ENCODE results near the gene YIF1B.
"Not testable (repeated sequence)": the region's sequence is repeated elsewhere in the genome, so short reads cannot be mapped to it uniquely, and the experiment has no call there.

Gene YIF1B

DNA sequence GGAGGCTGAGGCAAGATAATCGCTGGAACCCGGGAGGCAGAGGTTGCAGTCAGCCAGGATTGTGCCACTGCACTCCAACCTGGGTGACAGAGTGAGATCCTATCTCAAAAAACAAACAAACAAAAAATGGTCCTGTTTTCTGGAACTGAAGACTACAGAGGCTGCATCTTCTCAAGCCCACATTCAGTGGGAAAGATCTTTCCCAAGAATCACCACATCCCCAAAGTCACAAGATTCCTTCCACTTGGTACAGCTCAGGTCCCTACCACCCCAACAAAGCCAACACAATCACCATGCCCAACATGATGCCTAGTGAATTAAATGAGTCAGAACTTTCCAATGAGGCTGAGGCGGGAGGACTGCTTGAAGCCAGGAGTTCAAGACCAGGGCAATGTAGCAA lies 35.1 kb upstream of the YIF1B start:
- no peak overlapping the region for H2BK12ac ChIP-seq (ENCODE audit: low read length)
- peaks cover 0 to 5% of the 10 kb centered on the region in 2 donors for H3K4me1 ChIP-seq (ENCODE audit: control insufficient read depth in 2 of 2, insufficient read depth in 1 of 2, low read depth in 1 of 2, low read length in 2 of 2)
- WGBS, 2 donors (ENCODE audit: extremely low coverage in 2 of 2, insufficient read length in 2 of 2, insufficient replicate concordance in 1 of 2) = no CpG with 5 or more reads among the region's 3 CpGs
- H3K27me3 ChIP-seq (ENCODE audit: control insufficient read depth in 3 of 3, insufficient read depth in 3 of 3, low read depth in 1 of 3, low read length in 3 of 3) = no peaks in the 10 kb centered on the region
- H2BK5ac ChIP-seq (ENCODE audit: low read length) = no peak overlapping the region
- H3K4me2 ChIP-seq (ENCODE audit: insufficient read depth, low read length, poor library complexity, severe bottlenecking) = no peak overlapping the region
- no peak overlapping the region for H3K23ac ChIP-seq (ENCODE audit: low read depth, low read length, poor library complexity)
- no peaks in the 10 kb centered on the region for H3K79me1 ChIP-seq (ENCODE audit: low read depth, low read length)
- H3K9me3 ChIP-seq (replicated peaks in 1 of 2; ENCODE audit: control insufficient read depth in 2 of 2, insufficient read depth in 1 of 2, low read depth in 1 of 2, low read length in 2 of 2) = no peaks in the 10 kb centered on the region
- H3K14ac ChIP-seq (ENCODE audit: low read length) = no peak overlapping the region
- no peak overlapping the region for H3K27ac ChIP-seq (replicated peaks; ENCODE audit: low read length)
- no peak overlapping the region for H2BK120ac ChIP-seq (ENCODE audit: low read depth, low read length)
- H2AFZ ChIP-seq (ENCODE audit: low read length) = no peak overlapping the region
- no peak for DNase-seq (ENCODE audit: low spot score)
- no peak overlapping the region for H3K4me3 ChIP-seq (ENCODE audit: low read length in 2 of 2)
- no peak overlapping the region for H3K18ac ChIP-seq (ENCODE audit: low read length)
- H4K8ac ChIP-seq (ENCODE audit: low read depth, low read length) = no peak overlapping the region
- H2BK15ac ChIP-seq (ENCODE audit: low read length) = no peak overlapping the region
- no peak overlapping the region for H2AK5ac ChIP-seq (ENCODE audit: low read depth, low read length)
- H3K36me3 ChIP-seq (replicated peaks in 1 of 2; ENCODE audit: control insufficient read depth in 2 of 2, insufficient read depth in 2 of 2, low read length in 2 of 2) = no peaks in the 10 kb centered on the region
- no peak overlapping the region for H3K4ac ChIP-seq (ENCODE audit: low read length)
- no peak overlapping the region for H3K9ac ChIP-seq (ENCODE audit: low read depth, low read length, poor library complexity)
- H4K91ac ChIP-seq (ENCODE audit: low read depth, low read length, poor library complexity) = no peak overlapping the region

- Histone ChIP-seq H4K8ac (ENCODE audit: low read depth, low read length) (no peak overlapping the region), H3K27ac (replicated peaks; ENCODE audit: low read length) (no peak overlapping the region), H3K4me2 (ENCODE audit: insufficient read depth, low read length, poor library complexity, severe bottlenecking) (no peak overlapping the region), H3K79me1 (ENCODE audit: low read depth, low read length) (no peaks in the 10 kb centered on the region), H2BK15ac (ENCODE audit: low read length) (no peak overlapping the region), H3K18ac (ENCODE audit: low read length) (no peak overlapping the region), H3K14ac (ENCODE audit: low read length) (no peak overlapping the region), H2BK120ac (ENCODE audit: low read depth, low read length) (no peak overlapping the region), H3K9ac (ENCODE audit: low read depth, low read length, poor library complexity) (no peak overlapping the region), H3K36me3 (replicated peaks in 1 of 2; ENCODE audit: control insufficient read depth in 2 of 2, insufficient read depth in 2 of 2, low read length in 2 of 2) (no peaks in the 10 kb centered on the region), H2BK12ac (ENCODE audit: low read length) (no peak overlapping the region), H2AK5ac (ENCODE audit: low read depth, low read length) (no peak overlapping the region), H3K9me3 (replicated peaks in 1 of 2; ENCODE audit: control insufficient read depth in 2 of 2, insufficient read depth in 1 of 2, low read depth in 1 of 2, low read length in 2 of 2) (no peaks in the 10 kb centered on the region), H2AFZ (ENCODE audit: low read length) (no peak overlapping the region), H3K27me3 (ENCODE audit: control insufficient read depth in 3 of 3, insufficient read depth in 3 of 3, low read depth in 1 of 3, low read length in 3 of 3) (no peaks in the 10 kb centered on the region), H4K91ac (ENCODE audit: low read depth, low read length, poor library complexity) (no peak overlapping the region), H3K23ac (ENCODE audit: low read depth, low read length, poor library complexity) (no peak overlapping the region), H3K4me1 (ENCODE audit: control insufficient read depth in 2 of 2, insufficient read depth in 1 of 2, low read depth in 1 of 2, low read length in 2 of 2) (no peaks in the 10 kb centered on the region), H3K4me3 (ENCODE audit: low read length in 2 of 2) (no peak overlapping the region), H2BK5ac (ENCODE audit: low read length) (no peak overlapping the region), H3K4ac (ENCODE audit: low read length) (no peak overlapping the region)
- DNase-seq (ENCODE audit: low spot score) = no peak
- no CpG with 5 or more reads among the region's 4 CpGs for WGBS, 2 donors (ENCODE audit: extremely low coverage in 2 of 2, insufficient read length in 2 of 2, insufficient replicate concordance in 1 of 2)
Measured at GRCh38 chr19:38346837-38347236, 31.1 kb upstream of the YIF1B start.

- DNase-seq (ENCODE audit: low spot score) = no peak
- no peak overlapping the region for H2AK5ac ChIP-seq (ENCODE audit: low read depth, low read length)
- H3K9me3 ChIP-seq (replicated peaks in 1 of 2; ENCODE audit: control insufficient read depth in 2 of 2, insufficient read depth in 1 of 2, low read depth in 1 of 2, low read length in 2 of 2) = peaks cover 0 to 3% of the 10 kb centered on the region in 2 donors
- peaks cover 9 to 11% of the 10 kb centered on the region in 2 donors for H3K4me1 ChIP-seq (ENCODE audit: control insufficient read depth in 2 of 2, insufficient read depth in 1 of 2, low read depth in 1 of 2, low read length in 2 of 2)
- no peak overlapping the region for H3K4me3 ChIP-seq (ENCODE audit: low read length in 2 of 2)
- H3K79me1 ChIP-seq (ENCODE audit: low read depth, low read length) = no peaks in the 10 kb centered on the region
- H2BK5ac ChIP-seq (ENCODE audit: low read length) = no peak overlapping the region
- no peak overlapping the region for H2BK120ac ChIP-seq (ENCODE audit: low read depth, low read length)
- no peak overlapping the region for H3K23ac ChIP-seq (ENCODE audit: low read depth, low read length, poor library complexity)
- H3K27me3 ChIP-seq (ENCODE audit: control insufficient read depth in 3 of 3, insufficient read depth in 3 of 3, low read depth in 1 of 3, low read length in 3 of 3) = no peaks in the 10 kb centered on the region
- no peak overlapping the region for H3K4me2 ChIP-seq (ENCODE audit: insufficient read depth, low read length, poor library complexity, severe bottlenecking)
- H3K36me3 ChIP-seq (replicated peaks in 1 of 2; ENCODE audit: control insufficient read depth in 2 of 2, insufficient read depth in 2 of 2, low read length in 2 of 2) = no peaks in the 10 kb centered on the region
- H3K4ac ChIP-seq (ENCODE audit: low read length) = no peak overlapping the region
- H3K27ac ChIP-seq (replicated peaks; ENCODE audit: low read length) = no peak overlapping the region
- no peak overlapping the region for H3K9ac ChIP-seq (ENCODE audit: low read depth, low read length, poor library complexity)
- H4K8ac ChIP-seq (ENCODE audit: low read depth, low read length) = no peak overlapping the region
- H2BK15ac ChIP-seq (ENCODE audit: low read length) = no peak overlapping the region
- H4K91ac ChIP-seq (ENCODE audit: low read depth, low read length, poor library complexity) = no peak overlapping the region
- WGBS, 2 donors (ENCODE audit: extremely low coverage in 2 of 2, insufficient read length in 2 of 2, insufficient replicate concordance in 1 of 2) = no CpG with 5 or more reads among the region's 2 CpGs
- no peak overlapping the region for H3K14ac ChIP-seq (ENCODE audit: low read length)
- H3K18ac ChIP-seq (ENCODE audit: low read length) = peak overlapping the region; percentile 79
- no peak overlapping the region for H2BK12ac ChIP-seq (ENCODE audit: low read length)
- no peak overlapping the region for H2AFZ ChIP-seq (ENCODE audit: low read length)
Measured at GRCh38 chr19:38340927-38341326, 25.2 kb upstream of the YIF1B start.

GRCh38 chr19:38339011-38339410 lies 23.3 kb upstream of the YIF1B start:
- Histone ChIP-seq H3K27ac (replicated peaks; ENCODE audit: low read length) (peak overlapping the region; percentile 66), H3K4me1 (ENCODE audit: control insufficient read depth in 2 of 2, insufficient read depth in 1 of 2, low read depth in 1 of 2, low read length in 2 of 2) (peaks cover 9 to 11% of the 10 kb centered on the region in 2 donors)
- not testable (repeated sequence) for H2BK12ac ChIP-seq (ENCODE audit: low read length); H3K23ac ChIP-seq (ENCODE audit: low read depth, low read length, poor library complexity); H3K4ac ChIP-seq (ENCODE audit: low read length); H3K4me2 ChIP-seq (ENCODE audit: insufficient read depth, low read length, poor library complexity, severe bottlenecking); H4K8ac ChIP-seq (ENCODE audit: low read depth, low read length); H2AFZ ChIP-seq (ENCODE audit: low read length); H2BK120ac ChIP-seq (ENCODE audit: low read depth, low read length); H3K9me3 ChIP-seq (replicated peaks in 1 of 2; ENCODE audit: control insufficient read depth in 2 of 2, insufficient read depth in 1 of 2, low read depth in 1 of 2, low read length in 2 of 2); H3K14ac ChIP-seq (ENCODE audit: low read length); H3K36me3 ChIP-seq (replicated peaks in 1 of 2; ENCODE audit: control insufficient read depth in 2 of 2, insufficient read depth in 2 of 2, low read length in 2 of 2); H3K4me3 ChIP-seq (ENCODE audit: low read length in 2 of 2); H3K27me3 ChIP-seq (ENCODE audit: control insufficient read depth in 3 of 3, insufficient read depth in 3 of 3, low read depth in 1 of 3, low read length in 3 of 3); H2BK15ac ChIP-seq (ENCODE audit: low read length); H2BK5ac ChIP-seq (ENCODE audit: low read length); DNase-seq (ENCODE audit: low spot score); H2AK5ac ChIP-seq (ENCODE audit: low read depth, low read length); H3K18ac ChIP-seq (ENCODE audit: low read length); H3K9ac ChIP-seq (ENCODE audit: low read depth, low read length, poor library complexity); H3K79me1 ChIP-seq (ENCODE audit: low read depth, low read length); H4K91ac ChIP-seq (ENCODE audit: low read depth, low read length, poor library complexity)
- no CpG with 5 or more reads among the region's 4 CpGs for WGBS, 2 donors (ENCODE audit: extremely low coverage in 2 of 2, insufficient read length in 2 of 2, insufficient replicate concordance in 1 of 2)
